Measurements from ENCODE around the gene CDC42BPB. TPM values are rescaled to one million over a fixed set of nuclear protein-coding genes. Genes with fewer than 3 reads are reported as not detected.

CDC42BPB gene
- total RNA-seq, 1 donor from 2014 or later, result 99.6 TPM

- DNase-seq (ENCODE audit: low spot score), result no peak
Measured at GRCh38 chr14:103096387-103096786, 39.0 kb upstream of the CDC42BPB start.

GRCh38 chr14:103095210-103095778 lies 37.9 kb upstream of the CDC42BPB start:
- no peak for DNase-seq (ENCODE audit: low spot score)

- no peak for DNase-seq (ENCODE audit: low spot score)
Measured at GRCh38 chr14:103094406-103095209, 37.3 kb upstream of the CDC42BPB start, which contains the start of gene EXOC3L4. Gene EXOC3L4 (plus strand): TSS chr14:103094725. CDS start chr14:103100220, 5,495 bp downstream.

- DNase-seq (ENCODE audit: low spot score), result no peak
Measured at GRCh38 chr14:103093856-103094405, 36.6 kb upstream of the CDC42BPB start.

- DNase-seq (ENCODE audit: low spot score), result no peak
Measured at GRCh38 chr14:103091883-103092222, 34.5 kb upstream of the CDC42BPB start.

- DNase-seq (ENCODE audit: low spot score), result no peak
Measured at GRCh38 chr14:103091041-103091882, 33.9 kb upstream of the CDC42BPB start.

GRCh38 chr14:103090481-103091020 lies 33.2 kb upstream of the CDC42BPB start:
- DNase-seq (ENCODE audit: low spot score), result no peak

- DNase-seq (ENCODE audit: low spot score), result no peak
Measured at GRCh38 chr14:103089386-103090335, 32.3 kb upstream of the CDC42BPB start.

- no peak for DNase-seq (ENCODE audit: low spot score)
Measured at GRCh38 chr14:103088921-103089320, 31.6 kb upstream of the CDC42BPB start.

GRCh38 chr14:103087343-103087835 lies 30.0 kb upstream of the CDC42BPB start:
- DNase-seq (ENCODE audit: low spot score), result no peak

- no peak for DNase-seq (ENCODE audit: low spot score)
Measured at GRCh38 chr14:103086771-103087342, 29.5 kb upstream of the CDC42BPB start.

GRCh38 chr14:103085106-103086091 lies 28.1 kb upstream of the CDC42BPB start:
- DNase-seq (ENCODE audit: low spot score), result no peak

- DNase-seq (ENCODE audit: low spot score), result no peak
Measured at GRCh38 chr14:103084021-103084919, 26.9 kb upstream of the CDC42BPB start, which contains the start of gene LBHD2. Gene LBHD2 (plus strand): TSS chr14:103084210. CDS start chr14:103086013, 1,803 bp downstream.

GRCh38 chr14:103081951-103082350 lies 24.6 kb upstream of the CDC42BPB start:
- no peak for DNase-seq (ENCODE audit: low spot score)

- no peak for DNase-seq (ENCODE audit: low spot score)
Measured at GRCh38 chr14:103078860-103079587, 21.7 kb upstream of the CDC42BPB start.

GRCh38 chr14:103078420-103078749 lies 21.0 kb upstream of the CDC42BPB start:
- no peak for DNase-seq (ENCODE audit: low spot score)
